ENCODE data around the gene NUP85.

NUP85 gene

GRCh38 chr17:75188614-75189013, 16.9 kb upstream of the NUP85 start:
- TF ChIP-seq REST (IDR thresholded peaks at IDR 0.05; ENCODE audit: insufficient read depth in 1 of 2, low read depth in 2 of 2, low read length in 2 of 2) = no peak
- no peak for TF ChIP-seq FOXP2 (optimal IDR thresholded peaks at IDR 0.05; ENCODE audit: borderline replicate concordance, extremely low read depth, extremely low read length, insufficient read depth)
- no peak for TF ChIP-seq SIN3A (IDR thresholded peaks at IDR 0.05; ENCODE audit: borderline replicate concordance, insufficient read depth, low read length)
- no peak for TF ChIP-seq TAF1 (IDR thresholded peaks at IDR 0.05; ENCODE audit: borderline replicate concordance, insufficient read depth, low read length)
- no peak for TF ChIP-seq POLR2AphosphoS5 (IDR thresholded peaks at IDR 0.05; ENCODE audit: low read depth, low read length)

- TF ChIP-seq SIN3A (IDR thresholded peaks at IDR 0.05; ENCODE audit: borderline replicate concordance, insufficient read depth, low read length) (no peak), POLR2AphosphoS5 (IDR thresholded peaks at IDR 0.05; ENCODE audit: low read depth, low read length) (no peak), TAF1 (IDR thresholded peaks at IDR 0.05; ENCODE audit: borderline replicate concordance, insufficient read depth, low read length) (no peak), REST (IDR thresholded peaks at IDR 0.05; ENCODE audit: insufficient read depth in 1 of 2, low read depth in 2 of 2, low read length in 2 of 2) (no peak), FOXP2 (optimal IDR thresholded peaks at IDR 0.05; ENCODE audit: borderline replicate concordance, extremely low read depth, extremely low read length, insufficient read depth) (no peak)
Observed at GRCh38 chr17:75191584-75191983, 13.9 kb upstream of the NUP85 start.

- TF ChIP-seq REST (IDR thresholded peaks at IDR 0.05; ENCODE audit: insufficient read depth in 1 of 2, low read depth in 2 of 2, low read length in 2 of 2) (no peak), SIN3A (IDR thresholded peaks at IDR 0.05; ENCODE audit: borderline replicate concordance, insufficient read depth, low read length) (no peak), POLR2AphosphoS5 (IDR thresholded peaks at IDR 0.05; ENCODE audit: low read depth, low read length) (no peak), TAF1 (IDR thresholded peaks at IDR 0.05; ENCODE audit: borderline replicate concordance, insufficient read depth, low read length) (no peak), FOXP2 (optimal IDR thresholded peaks at IDR 0.05; ENCODE audit: borderline replicate concordance, extremely low read depth, extremely low read length, insufficient read depth) (no peak)
Observed at GRCh38 chr17:75194879-75195278, 10.6 kb upstream of the NUP85 start.

GRCh38 chr17:75199886-75200618, 5.4 kb upstream of the NUP85 start:
- TF ChIP-seq TAF1 (IDR thresholded peaks at IDR 0.05; ENCODE audit: borderline replicate concordance, insufficient read depth, low read length) (no peak), FOXP2 (optimal IDR thresholded peaks at IDR 0.05; ENCODE audit: borderline replicate concordance, extremely low read depth, extremely low read length, insufficient read depth) (no peak), POLR2AphosphoS5 (IDR thresholded peaks at IDR 0.05; ENCODE audit: low read depth, low read length) (no peak), SIN3A (IDR thresholded peaks at IDR 0.05; ENCODE audit: borderline replicate concordance, insufficient read depth, low read length) (no peak), REST (IDR thresholded peaks at IDR 0.05; ENCODE audit: insufficient read depth in 1 of 2, low read depth in 2 of 2, low read length in 2 of 2) (no peak)
